Muscle of leg (tissue), 11 donors: ENCODE measurements around the gene CD8B. TPM values are rescaled to one million over a fixed set of nuclear protein-coding genes. Genes with fewer than 3 reads are reported as not detected.

ENCODE experiments used
- DNase-seq: peaks from one replicate; pipeline ENCODE4 v3.0.0; 2013
- H3K27ac ChIP-seq: one replicate; pipeline ENCODE4 v1.5.1; 2013; ENCODE audit warnings: mild to moderate bottlenecking, low read length, control low read depth
- H3K27me3 ChIP-seq: one replicate; pipeline ENCODE4 v1.6.1; 2013; ENCODE audit warnings: low read length; ENCODE audit not compliant: control insufficient read depth, insufficient read depth
- H3K36me3 ChIP-seq: one replicate; pipeline ENCODE4 v1.6.1; 2013; ENCODE audit warnings: low read length; ENCODE audit not compliant: control insufficient read depth, insufficient read depth
- H3K4me1 ChIP-seq: one replicate; pipeline ENCODE4 v1.6.1; 2013; ENCODE audit warnings: low read length; ENCODE audit not compliant: control insufficient read depth, insufficient read depth
- H3K4me3 ChIP-seq: one replicate; pipeline ENCODE4 v1.5.1; 2013; ENCODE audit warnings: low read length, control low read depth
- H3K9me3 ChIP-seq: replicated peaks from 2 replicates; pipeline ENCODE4 v1.6.1; 2013; ENCODE audit warnings: low read depth, low read length; ENCODE audit not compliant: control insufficient read depth
- WGBS: methylation state at CpG from one replicate; pipeline ENCODE4 v1.1.5; 2013; ENCODE audit warnings: missing lambda C conversion rate; ENCODE audit not compliant: insufficient coverage; 5-methylcytosine and 5-hydroxymethylcytosine counted together
- polyA plus RNA-seq, 8 donors: library from polyadenylated mRNA; unstranded; fragments of 120-200 nt; gene quantifications; one replicate each; pipeline versions ENCODE4 v1.2.1 to v1.2.3, GENCODE V29; 2013; ENCODE audit warnings: inconsistent platforms in 1 of 8, low replicate concordance in 1 of 8; ENCODE audit not compliant: insufficient read length in 8 of 8, insufficient read depth in 1 of 8
- total RNA-seq: library from RNA; stranded (reverse); fragments of 120-200 nt; gene quantifications from one replicate; pipeline ENCODE4 v1.2.4, GENCODE V29; 2013

Gene CD8B
- total and polyA plus RNA-seq, 9 donors: 0.19 to 1.7 (median 0.42) TPM

GRCh38 chr2:86788165-86788564 is 73.5 kb downstream of the CD8B start:
- DNase-seq: no peak
- Histone ChIP-seq H3K4me1 (peaks cover 25% of the 10 kb centered on the region), H3K4me3 (no peak overlapping the region), H3K27me3 (peaks cover 68% of the 10 kb centered on the region), H3K27ac (no peak overlapping the region), H3K36me3 (no peaks in the 10 kb centered on the region), H3K9me3 (no peaks in the 10 kb centered on the region)
- WGBS: 41% methylated on average over 6 of the region's 7 CpGs

- H3K27me3 ChIP-seq: peaks cover 68% of the 10 kb centered on the region
- H3K9me3 ChIP-seq: no peaks in the 10 kb centered on the region
- no peak overlapping the region for H3K27ac ChIP-seq
- 20% methylated on average over 1 of the region's 2 CpGs for WGBS
- peaks cover 25% of the 10 kb centered on the region for H3K4me1 ChIP-seq
- H3K4me3 ChIP-seq: no peak overlapping the region
- no peaks in the 10 kb centered on the region for H3K36me3 ChIP-seq
- DNase-seq: peak; percentile 65
These were observed 74.0 kb downstream of the CD8B start for GRCh38 chr2:86787736-86788135.

- H3K27ac ChIP-seq: no peak overlapping the region
- peaks cover 53% of the 10 kb centered on the region for H3K27me3 ChIP-seq
- no peaks in the 10 kb centered on the region for H3K36me3 ChIP-seq
- H3K9me3 ChIP-seq: no peaks in the 10 kb centered on the region
- WGBS: 32% methylated on average over 6 of the region's 10 CpGs
- no peak for DNase-seq
- peaks cover 20% of the 10 kb centered on the region for H3K4me1 ChIP-seq
- no peak overlapping the region for H3K4me3 ChIP-seq
These were observed 75.6 kb downstream of the CD8B start for GRCh38 chr2:86786001-86786536.

GRCh38 chr2:86785456-86785855 is 76.2 kb downstream of the CD8B start:
- Histone ChIP-seq H3K27ac (no peak overlapping the region), H3K27me3 (peaks cover 47% of the 10 kb centered on the region), H3K4me3 (no peak overlapping the region), H3K36me3 (no peaks in the 10 kb centered on the region), H3K4me1 (peaks cover 15% of the 10 kb centered on the region), H3K9me3 (no peaks in the 10 kb centered on the region)
- no peak for DNase-seq
- WGBS: no CpG with 5 or more reads among the region's 9 CpGs

GRCh38 chr2:86783615-86784339 is 77.9 kb downstream of the CD8B start:
- H3K27ac ChIP-seq: no peak overlapping the region
- H3K27me3 ChIP-seq: peaks cover 30% of the 10 kb centered on the region
- no peak overlapping the region for H3K4me3 ChIP-seq
- H3K9me3 ChIP-seq: no peaks in the 10 kb centered on the region
- WGBS: 83% methylated on average over 1 of the region's 8 CpGs
- H3K4me1 ChIP-seq: peaks cover under 1% of the 10 kb centered on the region
- H3K36me3 ChIP-seq: no peaks in the 10 kb centered on the region
- no peak for DNase-seq

- Histone ChIP-seq H3K9me3 (no peaks in the 10 kb centered on the region), H3K27ac (no peak overlapping the region), H3K4me1 (no peaks in the 10 kb centered on the region), H3K4me3 (no peak overlapping the region), H3K36me3 (no peaks in the 10 kb centered on the region), H3K27me3 (peaks cover 21% of the 10 kb centered on the region)
- DNase-seq: no peak
- WGBS: 83% methylated on average over 5 of the region's 7 CpGs
These were observed 78.9 kb downstream of the CD8B start for GRCh38 chr2:86782748-86783147.

GRCh38 chr2:86781363-86781762 is 80.3 kb downstream of the CD8B start:
- Histone ChIP-seq H3K4me3 (no peak overlapping the region), H3K9me3 (no peaks in the 10 kb centered on the region), H3K36me3 (no peaks in the 10 kb centered on the region), H3K27me3 (peaks cover 14% of the 10 kb centered on the region), H3K4me1 (no peaks in the 10 kb centered on the region), H3K27ac (no peak overlapping the region)
- no peak for DNase-seq
- WGBS: no CpG with 5 or more reads among the region's 9 CpGs

- Histone ChIP-seq H3K9me3 (no peaks in the 10 kb centered on the region), H3K4me3 (no peak overlapping the region), H3K4me1 (no peaks in the 10 kb centered on the region), H3K27me3 (peaks cover 2% of the 10 kb centered on the region), H3K27ac (no peak overlapping the region), H3K36me3 (peaks cover 3% of the 10 kb centered on the region)
- WGBS: 64% methylated on average over 1 of the region's 3 CpGs
- no peak for DNase-seq
These were observed 81.7 kb downstream of the CD8B start for GRCh38 chr2:86779971-86780370.

- DNase-seq: no peak
- H3K36me3 ChIP-seq: peaks cover 3% of the 10 kb centered on the region
- no peak overlapping the region for H3K27ac ChIP-seq
- H3K4me3 ChIP-seq: no peak overlapping the region
- no peaks in the 10 kb centered on the region for H3K9me3 ChIP-seq
- no CpG with 5 or more reads among the region's 2 CpGs for WGBS
- H3K4me1 ChIP-seq: no peaks in the 10 kb centered on the region
- H3K27me3 ChIP-seq: peaks cover 2% of the 10 kb centered on the region
These were observed 82.7 kb downstream of the CD8B start for GRCh38 chr2:86778957-86779356.

- no peak for DNase-seq
- no peaks in the 10 kb centered on the region for H3K4me1 ChIP-seq
- H3K27me3 ChIP-seq: no peaks in the 10 kb centered on the region
- 86% methylated on average over 2 of the region's 7 CpGs for WGBS
- H3K27ac ChIP-seq: no peak overlapping the region
- no peaks in the 10 kb centered on the region for H3K9me3 ChIP-seq
- no peak overlapping the region for H3K4me3 ChIP-seq
- peaks cover 5% of the 10 kb centered on the region for H3K36me3 ChIP-seq
These were observed 85.2 kb downstream of the CD8B start for GRCh38 chr2:86776532-86776931.
